Neutrophil (primary cell): Measurements from ENCODE around the gene TOP2A.
A peak's percentile ranks its signal among the peaks of the same experiment; 100 is the strongest.

Source experiments
- H3K27ac ChIP-seq: fragments of 200-600 bp; sonication (generic); 2 replicates; pipeline ENCODE4 v1.5.1; 2016; ENCODE audit warnings: mild to moderate bottlenecking, moderate library complexity
- H3K27me3 ChIP-seq: fragments of 200-600 bp; sonication (generic); 2 replicates; pipeline ENCODE4 v1.6.0; 2016; ENCODE audit warnings: mild to moderate bottlenecking
- H3K36me3 ChIP-seq: fragments of 200-600 bp; sonication (generic); 2 replicates; pipeline ENCODE4 v1.5.1; 2017
- H3K4me1 ChIP-seq, 2 experiments: fragments of 200-600 bp in 1 of 2; sonication (generic) in 1 of 2; 1 replicate in 1 of 2; 2 replicates in 1 of 2; pipeline versions ENCODE4 v1.5.1 to v1.6.1; 2013 to 2016; ENCODE audit warnings: low read depth in 1 of 2, low read length in 1 of 2, mild to moderate bottlenecking in 1 of 2, moderate library complexity in 1 of 2; ENCODE audit not compliant: control insufficient read depth in 1 of 2, insufficient read depth in 1 of 2
- H3K4me3 ChIP-seq, 2 experiments: fragments of 200-600 bp in 1 of 2; sonication (generic) in 1 of 2; 1 replicate in 1 of 2; 2 replicates in 1 of 2; pipeline ENCODE4 v1.5.1; 2013 to 2016; ENCODE audit warnings: low read depth in 1 of 2, low read length in 1 of 2, mild to moderate bottlenecking in 1 of 2, moderate library complexity in 1 of 2
- H3K9me3 ChIP-seq: fragments of 200-600 bp; sonication (generic); 2 replicates; pipeline ENCODE4 v1.5.1; 2016
- CTCF ChIP-seq: fragments of 200-600 bp; sonication (generic); IDR thresholded peaks from 2 replicates; pipeline ENCODE4 v1.5.1; 2016; ENCODE audit warnings: antibody characterized with exemption

TOP2A gene

GRCh38 chr17:40355123-40355803, 62.4 kb downstream of the TOP2A start:
- TF ChIP-seq CTCF: peak; percentile 96
- Histone ChIP-seq H3K4me1 (peaks cover 29 to 46% of the 10 kb centered on the region in 2 experiments), H3K9me3 (no peaks in the 10 kb centered on the region), H3K27me3 (peaks cover 12% of the 10 kb centered on the region), H3K27ac (peak overlapping the region; percentile 45), H3K4me3 (peak overlapping the region in 1 of 2 experiments; percentile 7), H3K36me3 (peaks cover 74% of the 10 kb centered on the region)

GRCh38 chr17:40354221-40355122, 63.2 kb downstream of the TOP2A start:
- peak overlapping the region; percentile 45 for H3K27ac ChIP-seq
- H3K36me3 ChIP-seq: peaks cover 82% of the 10 kb centered on the region
- no peak for TF ChIP-seq CTCF
- peaks cover 4% of the 10 kb centered on the region for H3K27me3 ChIP-seq
- H3K4me3 ChIP-seq: peak overlapping the region in 1 of 2 experiments; percentile 7
- peaks cover 33 to 52% of the 10 kb centered on the region in 2 experiments for H3K4me1 ChIP-seq
- H3K9me3 ChIP-seq: no peaks in the 10 kb centered on the region

- Histone ChIP-seq H3K4me1 (peaks cover 39 to 57% of the 10 kb centered on the region in 2 experiments), H3K27me3 (no peaks in the 10 kb centered on the region), H3K9me3 (no peaks in the 10 kb centered on the region), H3K36me3 (peaks cover 98% of the 10 kb centered on the region), H3K4me3 (no peak overlapping the region), H3K27ac (peak overlapping the region; percentile 64)
- no peak for TF ChIP-seq CTCF
These were observed 64.8 kb downstream of the TOP2A start for GRCh38 chr17:40352779-40353394.

GRCh38 chr17:40352237-40352778, 65.4 kb downstream of the TOP2A start:
- Histone ChIP-seq H3K36me3 (peaks cover 100% of the 10 kb centered on the region), H3K4me3 (no peak overlapping the region), H3K27ac (peak overlapping the region; percentile 64), H3K9me3 (no peaks in the 10 kb centered on the region), H3K4me1 (peaks cover 44 to 63% of the 10 kb centered on the region in 2 experiments), H3K27me3 (no peaks in the 10 kb centered on the region)
- TF ChIP-seq CTCF: no peak
